SH-SY5Y (cell line): ENCODE measurements around the gene GRPEL1.

Experiments used
- GATA2 ChIP-seq: IDR thresholded peaks from 2 replicates; pipeline ENCODE4 v1.6.1; 2011; ENCODE audit warnings: mild to moderate bottlenecking, low read depth, low read length
- GATA3 ChIP-seq: IDR thresholded peaks from 2 replicates; pipeline ENCODE4 v1.6.1; 2011; ENCODE audit warnings: low read depth, mild to moderate bottlenecking, low read length, moderate library complexity

GRCh38 chr4:7045961-7046921 lies 21.6 kb downstream of the GRPEL1 start:
- TF ChIP-seq GATA2: no peak
- no peak for TF ChIP-seq GATA3
